ENCODE data around the gene ZBTB7B.

Gene ZBTB7B

GRCh38 chr1:155002464-155003226 is at the start of gene ZBTB7B:
Gene ZBTB7B (plus strand): TSS chr1:155002802. CDS start chr1:155014661, 11,859 bp downstream.
- DNase-seq = no peak

GRCh38 chr1:154953611-154954038 is 49.0 kb upstream of the ZBTB7B start:
- no peak for DNase-seq

GRCh38 chr1:154954541-154954940 is 48.1 kb upstream of the ZBTB7B start:
- DNase-seq = no peak

- DNase-seq = peak; percentile 87
Measured at GRCh38 chr1:154955039-154955717, 47.4 kb upstream of the ZBTB7B start.

- DNase-seq = peak; percentile 76
Measured at GRCh38 chr1:154955718-154956543, 46.7 kb upstream of the ZBTB7B start, which contains the start of gene PBXIP1. Gene PBXIP1 (minus strand): TSS chr1:154956099. CDS start chr1:154953721, 2,378 bp downstream.

- DNase-seq = no peak
Measured at GRCh38 chr1:154956544-154956941, 46.1 kb upstream of the ZBTB7B start.

GRCh38 chr1:154957091-154957657 is 45.4 kb upstream of the ZBTB7B start:
- no peak for DNase-seq

GRCh38 chr1:154958036-154958435 is 44.6 kb upstream of the ZBTB7B start:
- no peak for DNase-seq

GRCh38 chr1:154958681-154959425 is 43.7 kb upstream of the ZBTB7B start:
- DNase-seq = no peak

GRCh38 chr1:154959426-154959780 is 43.2 kb upstream of the ZBTB7B start:
- no peak for DNase-seq

- no peak for DNase-seq
Measured at GRCh38 chr1:154960446-154961136, 42.0 kb upstream of the ZBTB7B start.

GRCh38 chr1:154961207-154962155 is 41.1 kb upstream of the ZBTB7B start, which contains the start of gene PYGO2:
Gene PYGO2 (minus strand): TSS chr1:154961782. CDS start chr1:154961576, 206 bp downstream.
- DNase-seq = peak; percentile 82

GRCh38 chr1:154962156-154962749 is 40.3 kb upstream of the ZBTB7B start:
- no peak for DNase-seq

- no peak for DNase-seq
Measured at GRCh38 chr1:154962795-154963330, 39.7 kb upstream of the ZBTB7B start.

GRCh38 chr1:154963643-154964042 is 39.0 kb upstream of the ZBTB7B start:
- DNase-seq = no peak

- no peak for DNase-seq
Measured at GRCh38 chr1:154964359-154964758, 38.2 kb upstream of the ZBTB7B start.

GRCh38 chr1:154966111-154966510 is 36.5 kb upstream of the ZBTB7B start:
- no peak for DNase-seq

GRCh38 chr1:154967331-154967950 is 35.2 kb upstream of the ZBTB7B start:
- no peak for DNase-seq

- no peak for DNase-seq
Measured at GRCh38 chr1:154968731-154969130, 33.9 kb upstream of the ZBTB7B start.
